ENCODE results near the gene RPS8. TPM values are rescaled to one million over a fixed set of nuclear protein-coding genes. Genes with fewer than 3 reads are reported as not detected.

The RPS8 gene
- total and polyA plus RNA-seq, 2 of the 8 experiments (the other 6 are each of a cell fraction or from before 2014, with no cell fraction given), result 2,261 to 2,407 TPM

GRCh38 chr1:44786138-44786840 lies 10.9 kb downstream of the RPS8 start (continued):
- TF ChIP-seq EGR1 (IDR thresholded peaks at IDR 0.05; ENCODE audit: borderline replicate concordance, low read depth, low read length) (no peak), POLR2AphosphoS5 (IDR thresholded peaks at IDR 0.05; ENCODE audit: low read depth, low read length) (peak; percentile 66; the same call in 1 of the 2 replicates), BACH1 (IDR thresholded peaks at IDR 0.05; ENCODE audit: low read length) (peak; percentile 74), POLR2A (IDR thresholded peaks at IDR 0.05; ENCODE audit: control extremely low read depth in 1 of 2, low read depth in 2 of 2, low read length in 2 of 2) (peak in 1 of 2 experiments; percentile 50; a peak in 1 of 3 replicates), RBBP5 (IDR thresholded peaks at IDR 0.05; ENCODE audit: borderline replicate concordance, low read depth, low read length) (0 out of 2 replicates have a peak, but pooled peaks have one; percentile 38), HDAC2 (IDR thresholded peaks at IDR 0.05; ENCODE audit: borderline replicate concordance in 1 of 2, low read depth in 2 of 2, low read length in 2 of 2) (peak; percentile 26 to 65; a peak in 1 of 4 replicates), SRF (IDR thresholded peaks at IDR 0.05; ENCODE audit: low read depth, low read length) (no peak), POU5F1 (IDR thresholded peaks at IDR 0.05; ENCODE audit: low read depth, low read length) (no peak), ASH2L (IDR thresholded peaks at IDR 0.05; ENCODE audit: low read length) (peak; percentile 61)
